Tibial nerve (tissue), 4 donors: ENCODE measurements around the gene PCSK5. TPM values are rescaled to one million over a fixed set of nuclear protein-coding genes. Genes with fewer than 3 reads are reported as not detected.
A peak's percentile ranks its signal among the peaks of the same experiment; 100 is the strongest.

ENCODE experiments used
- DNase-seq, 2 donors: peaks; one replicate each; pipeline ENCODE4 v3.0.0-alpha.2; 2019; ENCODE audit warnings: low spot score in 2 of 2
- H3K27ac ChIP-seq, 4 donors: fragments of 200-600 bp; sonication (generic) in 3 of 4; one replicate each; pipeline ENCODE4 v1.5.1; 2017 to 2019; ENCODE audit warnings: mild to moderate bottlenecking in 1 of 4
- H3K27me3 ChIP-seq, 2 donors: fragments of 200-600 bp; sonication (generic) in 1 of 2; one replicate each; pipeline versions ENCODE4 v1.5.1 to v1.6.0; 2017 to 2019
- H3K36me3 ChIP-seq, 3 donors: fragments of 200-600 bp; sonication (generic); one replicate each; pipeline ENCODE4 v1.5.1; 2018 to 2019
- H3K4me1 ChIP-seq, 4 donors: fragments of 200-600 bp; sonication (generic) in 3 of 4; one replicate each; pipeline ENCODE4 v1.5.1; 2017 to 2019
- H3K4me3 ChIP-seq, 4 donors: fragments of 200-600 bp; sonication (generic) in 3 of 4; one replicate each; pipeline ENCODE4 v1.5.1; 2017 to 2019; ENCODE audit warnings: mild to moderate bottlenecking in 1 of 4, moderate library complexity in 1 of 4
- H3K9me3 ChIP-seq, 4 donors: fragments of 200-600 bp; sonication (generic) in 3 of 4; one replicate each; pipeline ENCODE4 v1.5.1; 2017 to 2019
- EP300 ChIP-seq, 2 donors: sonication (generic); formaldehyde crosslinking; IDR thresholded peaks; one replicate each; pipeline ENCODE4 v1.6.1; 2017; ENCODE audit warnings: antibody characterized with exemption in 2 of 2, mild to moderate bottlenecking in 1 of 2
- POLR2A ChIP-seq, 2 donors: fragments of 450-650 bp; IDR thresholded peaks; one replicate each; pipeline ENCODE4 v1.6.1; 2017; ENCODE audit warnings: antibody characterized with exemption in 2 of 2, mild to moderate bottlenecking in 2 of 2, moderate library complexity in 2 of 2
- WGBS, 2 donors: methylation state at CpG; one replicate each; pipeline ENCODE4 v1.1.5; 2018; 5-methylcytosine and 5-hydroxymethylcytosine counted together
- total RNA-seq, 4 donors: library from RNA; depleted of rRNA; stranded (reverse); fragments of >200 nt; gene quantifications; one replicate each; pipeline ENCODE4 v1.1.0, GENCODE V29; 2016
- TF ChIP-seq, protein P1 (sequence below), 5 experiments: fragments of 200-600 bp in 3 of 5; fragments of 450-650 bp in 2 of 5; sonication (generic) in 3 of 5; IDR thresholded peaks; one replicate each; pipeline ENCODE4 v1.5.1; 2016 to 2019; ENCODE audit warnings: antibody characterized with exemption in 5 of 5, mild to moderate bottlenecking in 3 of 5, moderate library complexity in 2 of 5

PCSK5 gene
- total RNA-seq, 4 donors from 2014 or later, result 12.5 to 32.7 (median 23.0) TPM

DNA sequence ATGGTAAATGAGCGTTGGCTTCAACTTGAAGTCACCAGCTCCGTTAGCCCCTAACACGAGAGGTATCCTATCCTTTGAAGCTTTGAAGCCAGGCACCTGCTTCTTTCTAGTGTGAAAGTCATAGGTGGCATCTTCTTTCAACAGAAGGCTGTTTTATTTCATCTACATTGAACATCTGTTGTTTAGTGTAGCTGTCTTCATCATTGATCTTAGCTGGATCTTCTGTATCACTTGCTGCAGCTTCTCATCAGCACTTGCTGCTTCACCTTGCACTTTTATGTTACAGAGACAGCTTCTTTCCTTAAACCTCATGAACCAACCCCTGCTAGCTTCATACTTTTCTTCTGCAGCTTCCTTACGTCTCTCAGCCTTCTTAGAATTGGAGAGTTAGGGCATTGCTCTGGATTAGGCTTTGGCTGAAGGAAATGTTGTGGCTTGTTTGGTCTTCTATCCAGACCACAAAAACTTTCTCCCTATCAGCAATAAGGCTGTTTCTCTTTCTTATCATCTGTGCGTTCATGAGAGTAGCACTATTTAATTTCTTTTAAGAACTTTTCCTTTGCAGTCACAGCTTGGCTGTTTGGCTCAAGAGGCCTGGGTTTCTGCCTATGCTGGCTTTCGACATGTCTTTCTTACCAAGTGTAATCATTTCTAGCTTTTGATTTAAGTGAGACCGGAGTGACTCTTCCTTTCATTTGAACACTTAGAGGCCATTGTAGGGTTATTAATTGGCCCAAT lies 47.2 kb downstream of the PCSK5 start:
- peaks cover 0 to 13% (median 0%) of the 10 kb centered on the region in 4 donors for H3K4me1 ChIP-seq
- WGBS, 2 donors, result 83 to 85% methylated on average over 7 of the region's 7 CpGs
- TF ChIP-seq, protein P1, sequence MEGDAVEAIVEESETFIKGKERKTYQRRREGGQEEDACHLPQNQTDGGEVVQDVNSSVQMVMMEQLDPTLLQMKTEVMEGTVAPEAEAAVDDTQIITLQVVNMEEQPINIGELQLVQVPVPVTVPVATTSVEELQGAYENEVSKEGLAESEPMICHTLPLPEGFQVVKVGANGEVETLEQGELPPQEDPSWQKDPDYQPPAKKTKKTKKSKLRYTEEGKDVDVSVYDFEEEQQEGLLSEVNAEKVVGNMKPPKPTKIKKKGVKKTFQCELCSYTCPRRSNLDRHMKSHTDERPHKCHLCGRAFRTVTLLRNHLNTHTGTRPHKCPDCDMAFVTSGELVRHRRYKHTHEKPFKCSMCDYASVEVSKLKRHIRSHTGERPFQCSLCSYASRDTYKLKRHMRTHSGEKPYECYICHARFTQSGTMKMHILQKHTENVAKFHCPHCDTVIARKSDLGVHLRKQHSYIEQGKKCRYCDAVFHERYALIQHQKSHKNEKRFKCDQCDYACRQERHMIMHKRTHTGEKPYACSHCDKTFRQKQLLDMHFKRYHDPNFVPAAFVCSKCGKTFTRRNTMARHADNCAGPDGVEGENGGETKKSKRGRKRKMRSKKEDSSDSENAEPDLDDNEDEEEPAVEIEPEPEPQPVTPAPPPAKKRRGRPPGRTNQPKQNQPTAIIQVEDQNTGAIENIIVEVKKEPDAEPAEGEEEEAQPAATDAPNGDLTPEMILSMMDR (IDR thresholded peaks at IDR 0.05), result no peak
- TF ChIP-seq POLR2A (IDR thresholded peaks at IDR 0.05) (no peak), EP300 (IDR thresholded peaks at IDR 0.05) (no peak)

DNA sequence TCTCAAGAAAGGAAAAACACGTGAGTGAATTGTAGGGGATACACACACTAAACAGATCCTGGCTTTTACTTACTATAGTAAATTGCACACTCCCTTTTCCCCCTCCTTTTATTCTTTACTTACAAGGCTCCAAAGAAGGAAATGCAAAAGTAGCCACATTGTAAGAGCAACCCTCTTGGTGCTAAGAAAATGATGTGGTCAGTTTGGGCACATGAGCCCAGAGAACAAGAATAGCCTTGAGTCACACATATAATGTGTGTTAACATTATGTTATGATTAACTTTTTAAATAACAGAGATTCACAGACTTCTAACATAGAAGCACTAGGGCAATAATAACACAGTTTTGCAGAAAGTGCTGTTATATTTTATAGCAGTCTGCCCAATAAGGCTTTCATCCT lies 48.5 kb downstream of the PCSK5 start:
- DNase-seq, result no peak
- H3K4me3 ChIP-seq, result no peak overlapping the region
- H3K27me3 ChIP-seq, result no peaks in the 10 kb centered on the region
- WGBS, 2 donors, result 77 to 85% methylated on average over 1 of the region's 1 CpG
- no peak overlapping the region for H3K27ac ChIP-seq
- TF ChIP-seq, protein P1 (IDR thresholded peaks at IDR 0.05), result no peak
- TF ChIP-seq EP300 (IDR thresholded peaks at IDR 0.05) (no peak), POLR2A (IDR thresholded peaks at IDR 0.05) (no peak)
- no peaks in the 10 kb centered on the region for H3K9me3 ChIP-seq
- peaks cover 0 to 11% (median 0%) of the 10 kb centered on the region in 3 donors for H3K36me3 ChIP-seq
- peaks cover 0 to 13% (median 0%) of the 10 kb centered on the region in 4 donors for H3K4me1 ChIP-seq

More for the DNA sequence above, 47.2 kb downstream of the PCSK5 start:
- Histone ChIP-seq H3K9me3 (no peaks in the 10 kb centered on the region), H3K4me3 (no peak overlapping the region), H3K27ac (no peak overlapping the region), H3K27me3 (no peaks in the 10 kb centered on the region), H3K36me3 (peaks cover 0 to 14% (median 0%) of the 10 kb centered on the region in 3 donors)
- no peak for DNase-seq

DNA sequence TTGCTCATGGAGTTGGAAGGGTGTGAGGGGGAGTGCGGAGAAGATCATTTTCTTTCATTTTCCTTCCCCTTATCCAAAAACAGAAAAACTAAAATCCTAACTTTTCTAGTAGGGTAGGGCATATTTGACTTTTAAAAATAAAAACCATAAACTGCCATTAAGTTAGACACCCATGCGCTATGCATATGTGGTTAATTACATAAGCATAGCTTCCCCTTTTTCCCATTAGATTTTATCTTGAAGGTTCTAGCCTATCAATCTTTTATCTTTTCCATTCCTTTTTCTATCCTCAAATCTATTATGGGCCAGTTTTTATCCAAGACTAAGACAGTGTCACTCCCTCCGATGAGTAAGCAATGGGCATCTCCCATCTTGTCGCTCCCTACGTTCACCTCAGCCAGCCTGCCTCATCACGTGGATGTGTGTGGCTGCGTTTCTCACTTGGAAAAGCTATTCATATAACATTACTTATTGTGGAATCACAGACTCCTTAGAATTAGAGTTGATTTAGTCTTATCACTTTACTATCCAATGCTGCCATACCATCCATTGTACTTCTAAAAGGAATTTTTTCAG lies 49.2 kb downstream of the PCSK5 start:
- TF ChIP-seq EP300 (IDR thresholded peaks at IDR 0.05) (no peak), POLR2A (IDR thresholded peaks at IDR 0.05) (no peak)
- TF ChIP-seq, protein P1 (IDR thresholded peaks at IDR 0.05), result no peak
- peaks cover 0 to 13% (median 0%) of the 10 kb centered on the region in 4 donors for H3K4me1 ChIP-seq
- H3K4me3 ChIP-seq, result no peak overlapping the region
- no peak overlapping the region for H3K27ac ChIP-seq
- 95 to 96% methylated on average over 7 of the region's 7 CpGs for WGBS, 2 donors
- no peak for DNase-seq
- no peaks in the 10 kb centered on the region for H3K27me3 ChIP-seq
- H3K9me3 ChIP-seq, result no peaks in the 10 kb centered on the region
- H3K36me3 ChIP-seq, result peaks cover 0 to 5% (median 0%) of the 10 kb centered on the region in 3 donors

DNA sequence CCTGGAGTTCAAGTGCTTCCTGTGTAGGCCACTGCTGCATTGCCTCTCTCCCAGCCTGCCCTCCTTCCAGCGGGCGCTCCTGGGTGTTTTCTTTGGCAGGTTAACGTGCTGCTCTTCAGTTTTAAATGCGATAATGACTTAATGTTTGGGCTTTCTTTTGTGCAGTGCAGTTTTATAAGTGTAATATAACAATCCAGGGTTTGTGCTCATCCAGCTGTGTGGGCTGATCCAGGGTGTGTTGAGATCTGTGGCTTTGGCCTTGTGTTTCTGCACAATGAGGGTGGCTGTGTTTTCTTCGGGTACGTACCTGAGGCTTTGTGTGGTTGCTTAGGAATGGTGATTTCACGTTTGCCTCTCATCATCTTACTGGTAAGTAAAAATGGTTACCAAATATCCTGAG lies 50.6 kb downstream of the PCSK5 start:
- peaks cover 0 to 3% (median 0%) of the 10 kb centered on the region in 3 donors for H3K36me3 ChIP-seq
- DNase-seq, result no peak
- H3K27me3 ChIP-seq, result no peaks in the 10 kb centered on the region
- H3K27ac ChIP-seq, result no peak overlapping the region
- no peak overlapping the region for H3K4me3 ChIP-seq
- TF ChIP-seq EP300 (IDR thresholded peaks at IDR 0.05) (peak in 1 of 2 donors; percentile 8), POLR2A (IDR thresholded peaks at IDR 0.05) (no peak)
- TF ChIP-seq, protein P1 (IDR thresholded peaks at IDR 0.05), result no peak
- peaks cover 0 to 13% (median 0%) of the 10 kb centered on the region in 4 donors for H3K4me1 ChIP-seq
- H3K9me3 ChIP-seq, result no peaks in the 10 kb centered on the region
- 53 to 60% methylated on average over 7 of the region's 7 CpGs for WGBS, 2 donors
